Loucy (cell line): Measurements from ENCODE around the gene KBTBD12.

Experiments used
- H2AFZ ChIP-seq: fragments of 200-600 bp; sonication (generic); 2 replicates; pipeline ENCODE4 v1.6.0; 2016; ENCODE audit warnings: antibody characterized with exemption, mild to moderate bottlenecking, low read length, moderate library complexity
- H3F3A ChIP-seq: fragments of 200-600 bp; 2 replicates; pipeline ENCODE4 v1.6.0; 2016; ENCODE audit warnings: antibody characterized with exemption, low read depth, mild to moderate bottlenecking
- H3K27me3 ChIP-seq: fragments of 200-600 bp; sonication (generic); 2 replicates; pipeline ENCODE4 v1.6.1; 2014; ENCODE audit warnings: low read length, mild to moderate bottlenecking; ENCODE audit not compliant: insufficient read depth, poor library complexity, severe bottlenecking
- H3K36me3 ChIP-seq: fragments of 200-600 bp; sonication (generic); 2 replicates; pipeline ENCODE4 v1.6.1; 2016; ENCODE audit warnings: low read length; ENCODE audit not compliant: insufficient read depth
- H3K4me1 ChIP-seq: fragments of 200-600 bp; sonication (generic); 2 replicates; pipeline ENCODE4 v1.5.1; 2014; ENCODE audit warnings: low read length, mild to moderate bottlenecking; ENCODE audit not compliant: insufficient read depth, poor library complexity, severe bottlenecking
- H3K4me2 ChIP-seq: fragments of 200-600 bp; sonication (generic); 2 replicates; pipeline ENCODE4 v1.6.0; 2014; ENCODE audit warnings: antibody characterized with exemption, low read length, low read depth, mild to moderate bottlenecking; ENCODE audit not compliant: poor library complexity, severe bottlenecking
- H3K4me3 ChIP-seq: fragments of 200-600 bp; sonication (generic); 2 replicates; pipeline ENCODE4 v1.5.1; 2014; ENCODE audit warnings: low read length, mild to moderate bottlenecking, mixed read lengths; ENCODE audit not compliant: poor library complexity, severe bottlenecking
- H3K79me2 ChIP-seq: fragments of 200-600 bp; sonication (generic); 2 replicates; pipeline ENCODE4 v1.6.1; 2014; ENCODE audit warnings: low read length; ENCODE audit not compliant: insufficient read depth
- H3K9ac ChIP-seq: fragments of 200-600 bp; sonication (generic); 2 replicates; pipeline ENCODE4 v1.6.0; 2014; ENCODE audit warnings: mild to moderate bottlenecking, low read depth, low read length, moderate library complexity; ENCODE audit not compliant: poor library complexity, severe bottlenecking
- H3K9me2 ChIP-seq: fragments of 200-600 bp; sonication (generic); replicated peaks from 2 replicates; pipeline ENCODE4 v1.6.1; 2016; ENCODE audit warnings: low read depth, low read length, mixed read lengths
- H3K9me3 ChIP-seq: fragments of 200-600 bp; sonication (generic); 2 replicates; pipeline ENCODE4 v1.6.1; 2014; ENCODE audit warnings: mild to moderate bottlenecking, antibody characterized with exemption, low read length, low read depth; ENCODE audit not compliant: insufficient read depth
- H4K20me1 ChIP-seq: fragments of 200-600 bp; sonication (generic); 2 replicates; pipeline ENCODE4 v1.6.0; 2014; ENCODE audit warnings: antibody characterized with exemption, low read length, mild to moderate bottlenecking; ENCODE audit not compliant: insufficient read depth, poor library complexity, severe bottlenecking
- EZH2phosphoT487 ChIP-seq: fragments of 200-600 bp; IDR thresholded peaks from 2 replicates; pipeline ENCODE4 v1.6.1; 2018; ENCODE audit warnings: antibody characterized with exemption, mild to moderate bottlenecking, moderate library complexity, borderline replicate concordance
- TF ChIP-seq, protein P1 (sequence below): fragments of 200-600 bp; sonication (generic); conservative IDR thresholded peaks from 2 replicates; pipeline ENCODE4 v1.5.1; 2014; ENCODE audit warnings: mild to moderate bottlenecking, antibody characterized with exemption, low read length

The KBTBD12 gene

DNA sequence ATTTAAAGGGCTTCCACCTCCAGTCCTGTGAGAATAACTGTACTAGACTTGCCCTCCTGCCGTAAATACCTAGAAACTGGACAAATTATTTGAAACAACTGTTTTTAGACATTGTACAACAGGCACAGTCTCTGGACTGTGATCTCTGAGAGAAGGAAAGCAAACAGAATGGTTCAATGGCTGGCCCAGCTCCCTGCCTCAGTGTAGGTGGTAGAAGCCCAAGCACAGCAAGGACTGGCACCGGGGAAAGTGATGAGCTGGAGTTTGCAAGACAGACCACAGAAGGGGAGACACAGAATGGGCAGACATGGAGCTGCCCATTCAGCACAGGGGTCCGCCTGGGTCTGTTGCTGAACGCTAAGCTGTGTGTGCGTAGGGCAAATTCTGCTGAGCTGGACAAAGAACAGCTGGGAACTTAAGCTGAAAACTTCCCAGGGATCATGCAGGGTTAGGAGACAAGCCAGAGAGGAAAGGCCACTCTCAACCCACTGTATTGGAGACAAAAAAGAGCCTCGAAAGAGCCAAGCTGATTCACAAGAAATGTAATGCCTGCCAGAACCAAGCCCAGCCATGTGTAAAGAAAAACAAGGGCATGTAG, 84.6 kb downstream of the KBTBD12 start:
- no peaks in the 10 kb centered on the region for H3K27me3 ChIP-seq
- no peak for TF ChIP-seq EZH2phosphoT487
- TF ChIP-seq, protein P1, sequence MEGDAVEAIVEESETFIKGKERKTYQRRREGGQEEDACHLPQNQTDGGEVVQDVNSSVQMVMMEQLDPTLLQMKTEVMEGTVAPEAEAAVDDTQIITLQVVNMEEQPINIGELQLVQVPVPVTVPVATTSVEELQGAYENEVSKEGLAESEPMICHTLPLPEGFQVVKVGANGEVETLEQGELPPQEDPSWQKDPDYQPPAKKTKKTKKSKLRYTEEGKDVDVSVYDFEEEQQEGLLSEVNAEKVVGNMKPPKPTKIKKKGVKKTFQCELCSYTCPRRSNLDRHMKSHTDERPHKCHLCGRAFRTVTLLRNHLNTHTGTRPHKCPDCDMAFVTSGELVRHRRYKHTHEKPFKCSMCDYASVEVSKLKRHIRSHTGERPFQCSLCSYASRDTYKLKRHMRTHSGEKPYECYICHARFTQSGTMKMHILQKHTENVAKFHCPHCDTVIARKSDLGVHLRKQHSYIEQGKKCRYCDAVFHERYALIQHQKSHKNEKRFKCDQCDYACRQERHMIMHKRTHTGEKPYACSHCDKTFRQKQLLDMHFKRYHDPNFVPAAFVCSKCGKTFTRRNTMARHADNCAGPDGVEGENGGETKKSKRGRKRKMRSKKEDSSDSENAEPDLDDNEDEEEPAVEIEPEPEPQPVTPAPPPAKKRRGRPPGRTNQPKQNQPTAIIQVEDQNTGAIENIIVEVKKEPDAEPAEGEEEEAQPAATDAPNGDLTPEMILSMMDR: no peak

DNA sequence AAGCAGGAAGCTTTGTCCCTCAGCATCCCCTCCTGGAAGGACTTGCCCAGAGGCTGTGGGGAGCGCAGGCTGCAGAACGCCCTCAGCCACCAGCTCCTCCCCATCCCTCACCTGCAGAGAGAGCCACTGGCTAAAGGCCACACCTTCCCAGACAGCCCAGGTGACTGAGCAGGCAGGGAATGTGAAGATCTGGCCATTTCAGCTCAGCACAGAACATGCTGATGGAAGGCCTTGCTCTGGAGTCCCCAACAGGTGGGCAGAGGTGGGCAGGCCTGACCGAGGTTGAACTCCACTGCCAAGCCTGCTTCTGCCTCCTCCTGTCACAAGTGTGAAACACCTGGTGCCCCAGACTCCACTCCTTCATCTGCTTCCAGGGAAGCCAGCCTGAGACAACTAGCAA, 86.5 kb downstream of the KBTBD12 start:
- H3K4me1 ChIP-seq: no peaks in the 10 kb centered on the region
- H3K9me2 ChIP-seq: no peaks in the 10 kb centered on the region
- H2AFZ ChIP-seq: no peak overlapping the region
- H3K4me2 ChIP-seq: no peak overlapping the region
- H3K9me3 ChIP-seq: no peaks in the 10 kb centered on the region
- H3K4me3 ChIP-seq: no peak overlapping the region
- no peaks in the 10 kb centered on the region for H4K20me1 ChIP-seq
- no peaks in the 10 kb centered on the region for H3K36me3 ChIP-seq
- no peak overlapping the region for H3K9ac ChIP-seq
- H3K27me3 ChIP-seq: no peaks in the 10 kb centered on the region
- TF ChIP-seq, protein P1: no peak
- TF ChIP-seq EZH2phosphoT487: no peak
- no peaks in the 10 kb centered on the region for H3K79me2 ChIP-seq
- H3F3A ChIP-seq: no peaks in the 10 kb centered on the region

More for the DNA sequence above, 84.6 kb downstream of the KBTBD12 start:
- Histone ChIP-seq H3K9me2 (no peaks in the 10 kb centered on the region), H2AFZ (no peak overlapping the region), H4K20me1 (no peaks in the 10 kb centered on the region), H3K4me3 (no peak overlapping the region), H3K9ac (no peak overlapping the region), H3K4me2 (no peak overlapping the region), H3K4me1 (no peaks in the 10 kb centered on the region), H3F3A (no peaks in the 10 kb centered on the region), H3K36me3 (no peaks in the 10 kb centered on the region), H3K79me2 (no peaks in the 10 kb centered on the region), H3K9me3 (no peaks in the 10 kb centered on the region)

- no peaks in the 10 kb centered on the region for H3F3A ChIP-seq
- no peak overlapping the region for H3K4me2 ChIP-seq
- H3K9me2 ChIP-seq: no peaks in the 10 kb centered on the region
- H3K9me3 ChIP-seq: no peaks in the 10 kb centered on the region
- H3K9ac ChIP-seq: no peak overlapping the region
- H2AFZ ChIP-seq: no peak overlapping the region
- H3K4me1 ChIP-seq: no peaks in the 10 kb centered on the region
- no peaks in the 10 kb centered on the region for H3K27me3 ChIP-seq
- no peaks in the 10 kb centered on the region for H3K79me2 ChIP-seq
- H4K20me1 ChIP-seq: no peaks in the 10 kb centered on the region
- TF ChIP-seq, protein P1: no peak
- TF ChIP-seq EZH2phosphoT487: no peak
- H3K36me3 ChIP-seq: no peaks in the 10 kb centered on the region
- H3K4me3 ChIP-seq: no peak overlapping the region
These were observed 89.6 kb downstream of the KBTBD12 start for GRCh38 chr3:128004661-128005060.
